SK-N-SH treated with all-trans-retinoic acid at 6 μM for 48 hours (cell line): ENCODE measurements around the gene ASIC5.

Experiments
- ARNTL ChIP-seq: fragments of 450-650 bp; formaldehyde crosslinking; IDR thresholded peaks from 2 replicates; pipeline ENCODE4 v1.5.0; 2020; ENCODE audit warnings: low read depth, mild to moderate bottlenecking, moderate library complexity, borderline replicate concordance
- CREB5 ChIP-seq: fragments of 250-450 bp; sonication (Bioruptor Pico); IDR thresholded peaks from 2 replicates; pipeline ENCODE4 v1.5.1; 2020; ENCODE audit warnings: low read depth, mild to moderate bottlenecking, moderate library complexity
- ESRRG ChIP-seq: fragments of 250-450 bp; sonication (Bioruptor Pico); IDR thresholded peaks from 2 replicates; pipeline ENCODE4 v1.6.1; 2021; ENCODE audit warnings: mild to moderate bottlenecking
- ISL1 ChIP-seq: fragments of 250-450 bp; sonication (Bioruptor Pico); IDR thresholded peaks from 2 replicates; pipeline ENCODE4 v2.1.2; 2022; ENCODE audit warnings: mild to moderate bottlenecking, moderate library complexity
- PPARA ChIP-seq: fragments of 250-450 bp; sonication (Bioruptor Pico); IDR thresholded peaks from 2 replicates; pipeline ENCODE4 v1.5.0; 2020; ENCODE audit warnings: mild to moderate bottlenecking, borderline replicate concordance
- RARB ChIP-seq: fragments of 250-450 bp; sonication (Bioruptor Pico); IDR thresholded peaks from 2 replicates; pipeline ENCODE4 v1.8.0; 2021; ENCODE audit warnings: mild to moderate bottlenecking, moderate library complexity
- SNAI2 ChIP-seq: fragments of 250-450 bp; sonication (Bioruptor Pico); IDR thresholded peaks from 2 replicates; pipeline ENCODE4 v1.5.0; 2020; ENCODE audit warnings: mild to moderate bottlenecking, moderate library complexity
- ZFP3 ChIP-seq: fragments of 250-450 bp; sonication (Bioruptor Pico); IDR thresholded peaks from 2 replicates; pipeline ENCODE4 v1.5.0; 2020; ENCODE audit warnings: mild to moderate bottlenecking, moderate library complexity
- ZNF565 ChIP-seq: fragments of 450-650 bp; formaldehyde crosslinking; conservative IDR thresholded peaks from 2 replicates; pipeline ENCODE4 v1.5.0; 2020; ENCODE audit warnings: low read depth, mild to moderate bottlenecking, moderate library complexity

GRCh38 chr4:155855897-155856296, 10.2 kb downstream of the ASIC5 start:
- no peak for TF ChIP-seq ESRRG
- no peak for TF ChIP-seq ARNTL
- TF ChIP-seq ZFP3 (CRISPR knock-in tag) = no peak
- TF ChIP-seq PPARA (CRISPR knock-in tag) = no peak
- TF ChIP-seq RARB (CRISPR knock-in tag) = no peak
- no peak for TF ChIP-seq CREB5 (CRISPR knock-in tag)
- no peak for TF ChIP-seq ZNF565 (CRISPR knock-in tag)
- no peak for TF ChIP-seq SNAI2
- no peak for TF ChIP-seq ISL1 (CRISPR knock-in tag)
